Upper lobe of right lung (tissue), 1 donor: ENCODE measurements around the gene QSER1. TPM values are rescaled to one million over a fixed set of nuclear protein-coding genes. Genes with fewer than 3 reads are reported as not detected.

ENCODE experiments used
- ATAC-seq: fragments of 200-7000 bp; cut with Tn5 transposase; one replicate; pipeline ENCODE4 v1.9.1; 2020; ENCODE audit warnings: mild to moderate bottlenecking, moderate library complexity
- DNase-seq: peaks from one replicate; pipeline ENCODE4 v3.0.0-alpha.2; 2020
- H3K27ac ChIP-seq: fragments of 200-600 bp; one replicate; pipeline ENCODE4 v1.8.0; 2022
- H3K27me3 ChIP-seq: fragments of 200-600 bp; one replicate; pipeline ENCODE4 v1.8.0; 2022; ENCODE audit warnings: mild to moderate bottlenecking
- H3K36me3 ChIP-seq: fragments of 200-600 bp; one replicate; pipeline ENCODE4 v1.8.0; 2022
- H3K4me1 ChIP-seq: fragments of 200-600 bp; one replicate; pipeline ENCODE4 v1.8.0; 2022
- H3K4me3 ChIP-seq: fragments of 200-600 bp; one replicate; pipeline ENCODE4 v1.8.0; 2022; ENCODE audit warnings: mild to moderate bottlenecking
- H3K9me3 ChIP-seq: fragments of 200-600 bp; one replicate; pipeline ENCODE4 v1.8.0; 2022
- intact Hi-C: fragments of 100-400 bp; cut with DNase I; formaldehyde crosslinking; loops from one replicate; pipeline ENCODE4 v1.11.0; 2022
- long read RNA-seq: library from polyadenylated mRNA; unstranded; transcript quantifications from one replicate; pipeline ENCODE4 v2.0.0, GENCODE V29; 2021
- total RNA-seq: library from RNA; stranded (reverse); fragmentation: NEBNext Ultra II Directional; extraction: Animal tissue kit (Norgen Biotek cat#: 25700); gene quantifications from one replicate; pipeline ENCODE4 v1.2.1, GENCODE V29; 2021
- TF ChIP-seq, protein P1 (sequence below): fragments of 200-600 bp; IDR thresholded peaks from one replicate; pipeline ENCODE4 v1.8.0; 2022; ENCODE audit warnings: antibody characterized with exemption
- donor health status: DM: no; HTN: yes; CAD: no; lungs with severe emphysema.

Gene QSER1
- total RNA-seq, result 26.3 TPM
- long read RNA-seq, partial matches to known transcripts, result 2 of 5 reads
- long read RNA-seq, other reads (novel, unspliced or antisense), result 3 of 5 reads

DNA sequence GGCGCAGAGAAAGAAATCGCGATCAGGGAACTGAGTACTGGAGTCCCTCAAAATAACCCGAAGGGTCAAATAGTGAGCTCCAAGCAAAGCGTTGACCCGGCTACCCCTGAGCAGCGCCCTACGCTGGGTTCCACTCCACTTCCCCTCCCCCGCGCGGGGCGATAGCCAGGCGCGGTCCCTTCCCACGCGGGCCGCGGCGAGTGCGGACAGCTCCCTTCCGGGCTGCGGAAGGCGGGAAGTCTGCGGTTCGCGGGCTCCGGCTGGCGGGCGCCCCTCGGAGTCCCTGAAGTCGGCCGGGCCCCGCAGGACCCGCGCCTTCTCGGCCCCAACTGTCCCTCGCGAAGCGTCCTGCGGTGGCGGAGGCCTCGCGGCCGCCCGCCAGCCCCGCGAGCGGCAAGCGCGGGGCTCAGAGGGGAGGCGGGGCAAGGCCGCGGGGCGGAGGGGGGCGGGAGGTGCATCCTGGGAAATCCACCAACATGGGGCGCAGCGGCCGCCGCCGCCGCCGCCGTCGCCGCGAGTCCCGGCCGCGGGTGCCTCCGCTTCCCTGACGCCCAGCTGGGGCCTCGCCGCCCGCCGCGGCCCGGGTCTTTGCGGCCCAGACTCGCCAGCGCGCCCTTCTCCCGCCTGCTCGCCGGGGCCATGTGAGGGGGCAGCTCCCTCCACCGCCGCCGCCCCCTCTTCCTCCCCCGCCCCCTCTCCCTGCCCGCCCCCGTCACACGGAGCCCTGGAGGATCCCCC is at the start of gene QSER1:
TSS of gene QSER1 (plus strand) at position 457 of the 738 bp plus-strand sequence. CDS start 315 bp downstream, outside the sequence.
- H3K27me3 ChIP-seq, result no peaks in the 10 kb centered on the region
- TF ChIP-seq, protein P1, sequence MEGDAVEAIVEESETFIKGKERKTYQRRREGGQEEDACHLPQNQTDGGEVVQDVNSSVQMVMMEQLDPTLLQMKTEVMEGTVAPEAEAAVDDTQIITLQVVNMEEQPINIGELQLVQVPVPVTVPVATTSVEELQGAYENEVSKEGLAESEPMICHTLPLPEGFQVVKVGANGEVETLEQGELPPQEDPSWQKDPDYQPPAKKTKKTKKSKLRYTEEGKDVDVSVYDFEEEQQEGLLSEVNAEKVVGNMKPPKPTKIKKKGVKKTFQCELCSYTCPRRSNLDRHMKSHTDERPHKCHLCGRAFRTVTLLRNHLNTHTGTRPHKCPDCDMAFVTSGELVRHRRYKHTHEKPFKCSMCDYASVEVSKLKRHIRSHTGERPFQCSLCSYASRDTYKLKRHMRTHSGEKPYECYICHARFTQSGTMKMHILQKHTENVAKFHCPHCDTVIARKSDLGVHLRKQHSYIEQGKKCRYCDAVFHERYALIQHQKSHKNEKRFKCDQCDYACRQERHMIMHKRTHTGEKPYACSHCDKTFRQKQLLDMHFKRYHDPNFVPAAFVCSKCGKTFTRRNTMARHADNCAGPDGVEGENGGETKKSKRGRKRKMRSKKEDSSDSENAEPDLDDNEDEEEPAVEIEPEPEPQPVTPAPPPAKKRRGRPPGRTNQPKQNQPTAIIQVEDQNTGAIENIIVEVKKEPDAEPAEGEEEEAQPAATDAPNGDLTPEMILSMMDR, result no peak
- ATAC-seq, result peak; percentile 93
- H3K4me1 ChIP-seq, result peaks cover 16% of the 10 kb centered on the region
- peak; percentile 90 for DNase-seq
- no peaks in the 10 kb centered on the region for H3K9me3 ChIP-seq
- peak within 1 kb of the TSS; percentile 91 for H3K27ac ChIP-seq
- intact Hi-C loops, result no loop called here
- H3K4me3 ChIP-seq, result peak within 1 kb of the TSS; percentile 86
- no peaks in the 10 kb centered on the region for H3K36me3 ChIP-seq

- H3K9me3 ChIP-seq, result no peaks in the 10 kb centered on the region
- ATAC-seq (no peak), DNase-seq (no peak)
- H3K27ac ChIP-seq, result no peak overlapping the region
- no peaks in the 10 kb centered on the region for H3K36me3 ChIP-seq
- H3K4me3 ChIP-seq, result no peak overlapping the region
- H3K27me3 ChIP-seq, result no peaks in the 10 kb centered on the region
- TF ChIP-seq, protein P1, result no peak
- intact Hi-C loops, result no loop called here
- no peaks in the 10 kb centered on the region for H3K4me1 ChIP-seq
These were observed 49.1 kb upstream of the QSER1 start for GRCh38 chr11:32843544-32843943.

- TF ChIP-seq, protein P1, result no peak
- peak; percentile 51 for ATAC-seq
- Histone ChIP-seq H3K36me3 (no peaks in the 10 kb centered on the region), H3K9me3 (no peaks in the 10 kb centered on the region), H3K27me3 (no peaks in the 10 kb centered on the region), H3K27ac (no peak overlapping the region), H3K4me3 (no peak overlapping the region), H3K4me1 (no peaks in the 10 kb centered on the region)
- DNase-seq, result no peak
- intact Hi-C loops, result no loop called here
These were observed 45.1 kb upstream of the QSER1 start for GRCh38 chr11:32847511-32847910.

DNA sequence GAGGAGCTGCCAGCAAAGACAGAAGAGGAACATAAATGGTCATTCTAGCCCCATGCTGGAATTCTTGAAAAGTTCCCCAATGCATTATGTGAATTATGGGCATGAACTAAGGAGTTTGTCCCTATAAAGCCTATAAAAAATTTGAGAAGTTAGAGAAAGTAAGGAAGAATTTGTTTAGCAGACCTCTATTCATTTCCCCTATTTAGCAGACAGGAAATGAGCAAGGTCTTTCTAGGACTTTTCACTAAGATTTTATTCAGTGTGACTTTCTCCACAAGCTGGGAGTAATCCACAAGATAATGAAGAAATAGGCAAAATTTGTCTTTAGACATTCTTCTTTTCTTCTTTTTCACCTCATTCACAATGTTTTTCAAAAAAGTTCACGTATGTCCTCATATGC is 42.9 kb upstream of the QSER1 start:
- H3K9me3 ChIP-seq, result no peaks in the 10 kb centered on the region
- H3K36me3 ChIP-seq, result no peaks in the 10 kb centered on the region
- H3K4me3 ChIP-seq, result no peak overlapping the region
- no peak for ATAC-seq
- H3K27me3 ChIP-seq, result no peaks in the 10 kb centered on the region
- no peak overlapping the region for H3K27ac ChIP-seq
- TF ChIP-seq, protein P1, result no peak
- no peaks in the 10 kb centered on the region for H3K4me1 ChIP-seq
- intact Hi-C loops, result no loop called here
- no peak for DNase-seq

GRCh38 chr11:32851251-32851650 is 41.4 kb upstream of the QSER1 start:
- ATAC-seq (no peak), DNase-seq (no peak)
- H3K27me3 ChIP-seq, result no peaks in the 10 kb centered on the region
- H3K4me1 ChIP-seq, result no peaks in the 10 kb centered on the region
- H3K4me3 ChIP-seq, result no peak overlapping the region
- TF ChIP-seq, protein P1, result no peak
- no peaks in the 10 kb centered on the region for H3K36me3 ChIP-seq
- H3K27ac ChIP-seq, result no peak overlapping the region
- intact Hi-C loops, result no loop called here
- no peaks in the 10 kb centered on the region for H3K9me3 ChIP-seq
